Thyroid gland (tissue), 4 donors: Measurements from ENCODE around the gene UHRF2.

Source experiments
- POLR2A ChIP-seq, 2 donors: fragments of 450-650 bp; IDR thresholded peaks; one replicate each; pipeline ENCODE4 v1.6.1; 2017; ENCODE audit warnings: antibody characterized with exemption in 2 of 2, mild to moderate bottlenecking in 2 of 2, moderate library complexity in 1 of 2
- TF ChIP-seq, protein P1 (sequence below), 6 experiments: fragments of 200-600 bp in 3 of 6; fragments of 450-650 bp in 3 of 6; sonication (generic) in 3 of 6; IDR thresholded peaks; one replicate each; pipeline ENCODE4 v1.5.1; 2016 to 2019; ENCODE audit warnings: antibody characterized with exemption in 6 of 6, mild to moderate bottlenecking in 2 of 6, inconsistent platforms in 1 of 6, moderate library complexity in 1 of 6

DNA sequence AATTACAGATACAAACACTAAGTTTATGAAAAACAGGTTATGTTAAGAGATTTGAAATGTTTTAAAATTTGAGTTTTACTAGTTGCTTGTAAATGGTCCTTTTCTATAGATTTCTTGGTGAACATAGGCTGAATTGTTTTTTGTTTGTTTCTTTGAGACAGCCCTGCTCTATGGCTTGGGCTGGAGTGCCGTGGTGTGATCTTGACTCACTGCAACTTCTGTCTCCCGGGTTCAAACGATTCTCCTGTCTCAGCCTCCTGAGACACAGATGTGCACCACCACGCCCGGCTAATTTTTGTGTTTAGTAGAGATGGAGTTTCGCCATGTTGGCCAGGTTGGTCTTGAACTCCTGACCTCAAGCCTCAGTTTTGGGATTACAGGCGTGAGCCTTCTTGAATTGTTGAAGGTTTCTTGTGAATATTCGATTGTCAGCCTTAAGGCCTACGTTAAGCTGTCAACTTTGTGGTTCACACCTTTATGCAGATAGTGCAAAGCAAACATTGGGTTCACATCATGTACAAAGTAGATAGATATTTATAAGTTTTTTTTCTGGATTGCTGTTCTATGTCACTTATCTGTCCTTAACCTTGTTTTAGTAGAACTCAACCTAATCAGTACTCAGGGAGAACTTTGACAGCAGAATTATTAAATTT lies 26.2 kb downstream of the UHRF2 start:
- TF ChIP-seq, protein P1, sequence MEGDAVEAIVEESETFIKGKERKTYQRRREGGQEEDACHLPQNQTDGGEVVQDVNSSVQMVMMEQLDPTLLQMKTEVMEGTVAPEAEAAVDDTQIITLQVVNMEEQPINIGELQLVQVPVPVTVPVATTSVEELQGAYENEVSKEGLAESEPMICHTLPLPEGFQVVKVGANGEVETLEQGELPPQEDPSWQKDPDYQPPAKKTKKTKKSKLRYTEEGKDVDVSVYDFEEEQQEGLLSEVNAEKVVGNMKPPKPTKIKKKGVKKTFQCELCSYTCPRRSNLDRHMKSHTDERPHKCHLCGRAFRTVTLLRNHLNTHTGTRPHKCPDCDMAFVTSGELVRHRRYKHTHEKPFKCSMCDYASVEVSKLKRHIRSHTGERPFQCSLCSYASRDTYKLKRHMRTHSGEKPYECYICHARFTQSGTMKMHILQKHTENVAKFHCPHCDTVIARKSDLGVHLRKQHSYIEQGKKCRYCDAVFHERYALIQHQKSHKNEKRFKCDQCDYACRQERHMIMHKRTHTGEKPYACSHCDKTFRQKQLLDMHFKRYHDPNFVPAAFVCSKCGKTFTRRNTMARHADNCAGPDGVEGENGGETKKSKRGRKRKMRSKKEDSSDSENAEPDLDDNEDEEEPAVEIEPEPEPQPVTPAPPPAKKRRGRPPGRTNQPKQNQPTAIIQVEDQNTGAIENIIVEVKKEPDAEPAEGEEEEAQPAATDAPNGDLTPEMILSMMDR (IDR thresholded peaks at IDR 0.05), result no peak
- no peak for TF ChIP-seq POLR2A (IDR thresholded peaks at IDR 0.05)
